ENCODE results near the gene NAA35.

GRCh38 chr9:86047361-86047760 is 106.4 kb downstream of the NAA35 start:
- TF ChIP-seq CTCF (conservative IDR thresholded peaks at IDR 0.05; ENCODE audit: low read depth in 2 of 2) (no peak), NANOG (IDR thresholded peaks at IDR 0.05; ENCODE audit: borderline replicate concordance) (no peak), EZH2 (IDR thresholded peaks at IDR 0.05; ENCODE audit: low read depth, unreplicated experiment) (no peak), REST (IDR thresholded peaks at IDR 0.05; ENCODE audit: unreplicated experiment) (no peak), POLR2AphosphoS5 (IDR thresholded peaks at IDR 0.05; ENCODE audit: low read depth) (no peak), JUNB (IDR thresholded peaks at IDR 0.05; ENCODE audit: unreplicated experiment) (no peak), ZNF331 (CRISPR knock-in tag; IDR thresholded peaks at IDR 0.05; ENCODE audit: low read depth) (no peak)

Data from GM23338 (cell line).